HG02840 (cell line): Measurements from ENCODE around the gene MLIP.
"Not testable (repeated sequence)": the region's sequence is repeated elsewhere in the genome, so short reads cannot be mapped to it uniquely, and the experiment has no call there.

Experiments
- ATAC-seq: cut with Tn5 transposase; IDR thresholded peaks from one replicate; pipeline ENCODE4 v1.9.1; 2021; ENCODE audit warnings: mild to moderate bottlenecking, moderate library complexity, moderate number of reproducible peaks; ENCODE audit not compliant: unreplicated experiment, low FRiP score

MLIP gene

DNA sequence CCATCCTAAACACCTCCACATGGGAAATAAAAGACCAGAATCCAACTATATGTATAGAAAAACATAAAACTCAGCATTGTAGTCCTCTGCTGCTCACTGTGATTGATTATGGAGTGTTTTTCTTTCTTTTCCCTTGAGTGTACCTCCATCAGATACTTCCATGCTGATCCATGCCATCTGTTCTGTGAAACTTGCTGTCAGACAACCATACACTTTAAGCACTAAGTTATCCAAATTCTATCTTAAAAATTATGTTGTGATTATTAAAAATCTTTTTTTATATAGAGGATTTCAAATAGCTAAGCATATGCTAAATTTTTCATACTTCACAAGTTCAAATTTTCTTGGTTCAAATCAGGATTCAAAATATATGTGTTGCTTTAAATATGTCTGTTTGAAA, 105.1 kb downstream of the MLIP start:
- no peak for ATAC-seq

DNA sequence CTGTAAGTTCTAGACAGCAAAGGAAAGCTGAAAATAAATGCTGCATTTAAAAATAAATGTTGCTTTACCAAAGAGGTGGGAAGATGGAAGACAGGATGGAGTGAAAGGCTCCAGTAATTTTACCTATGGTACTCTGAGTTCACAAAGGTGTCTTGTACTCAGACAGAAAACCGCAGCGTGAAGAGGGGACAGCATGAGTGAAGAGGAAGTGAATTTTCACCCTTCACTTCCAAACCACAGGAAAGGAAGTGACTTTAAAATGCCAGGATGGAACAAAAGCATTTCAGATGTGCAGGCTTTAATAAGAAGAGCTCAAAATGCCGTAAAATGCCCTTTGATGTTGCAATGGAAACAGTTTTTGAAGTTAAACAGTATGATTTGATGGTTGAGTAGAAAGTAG, 105.8 kb downstream of the MLIP start:
- ATAC-seq, result no peak

DNA sequence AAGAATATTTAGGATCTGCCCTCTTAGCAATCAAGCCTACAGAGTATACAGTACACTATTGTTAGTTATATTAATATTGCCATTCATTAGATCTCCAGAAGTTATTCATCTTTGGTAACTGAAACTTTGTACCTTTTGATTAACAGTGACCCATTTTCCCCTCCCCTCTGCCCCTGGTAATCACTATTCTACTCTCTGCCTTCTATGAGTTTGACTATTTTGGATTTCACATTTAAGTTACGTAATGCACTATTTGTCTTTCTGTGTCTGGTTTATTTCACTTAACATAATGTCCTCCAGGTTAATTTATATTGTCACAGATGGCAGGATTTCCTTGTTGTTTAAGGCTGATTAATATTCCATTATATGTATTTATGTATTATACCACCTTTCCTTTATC, 111.0 kb downstream of the MLIP start:
- ATAC-seq, result no peak

DNA sequence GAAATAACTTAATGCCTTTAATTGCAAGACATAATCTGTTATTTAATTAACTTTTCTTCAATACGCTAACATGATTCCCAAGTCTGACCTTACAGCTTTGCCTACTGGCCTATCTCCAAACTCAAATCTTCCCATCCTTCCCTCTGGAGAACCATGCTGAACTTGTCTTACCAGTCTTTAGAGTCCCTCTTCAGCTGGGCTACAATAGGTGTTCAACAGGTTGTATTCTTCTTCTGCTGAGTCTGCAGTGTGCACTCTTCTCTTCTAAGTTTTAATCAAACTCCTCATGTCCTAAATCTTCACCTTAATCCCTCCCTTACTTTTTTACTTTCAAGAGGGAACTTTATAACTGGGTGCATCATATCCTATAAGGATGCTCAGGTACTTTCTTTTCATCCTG, 121.5 kb downstream of the MLIP start:
- no peak for ATAC-seq

DNA sequence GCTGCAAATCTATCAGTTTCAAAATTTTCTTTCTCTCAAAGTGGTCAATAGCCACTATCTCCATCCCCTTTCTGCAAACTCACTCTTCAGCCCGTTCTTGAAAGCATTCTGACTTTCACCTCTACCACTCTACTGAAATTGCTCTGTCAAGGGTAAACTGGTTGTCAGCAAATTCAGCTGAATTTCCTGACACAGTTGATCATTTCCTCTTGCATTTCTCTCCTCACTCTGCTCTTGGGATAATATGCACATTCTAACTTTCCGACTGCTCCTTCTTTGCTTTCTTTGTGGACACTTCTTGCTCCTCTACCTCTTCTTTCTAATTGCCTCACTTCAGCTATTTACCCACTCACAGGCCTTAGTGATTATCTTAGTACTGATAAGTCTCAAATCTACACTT, 123.3 kb downstream of the MLIP start:
- ATAC-seq, result no peak

DNA sequence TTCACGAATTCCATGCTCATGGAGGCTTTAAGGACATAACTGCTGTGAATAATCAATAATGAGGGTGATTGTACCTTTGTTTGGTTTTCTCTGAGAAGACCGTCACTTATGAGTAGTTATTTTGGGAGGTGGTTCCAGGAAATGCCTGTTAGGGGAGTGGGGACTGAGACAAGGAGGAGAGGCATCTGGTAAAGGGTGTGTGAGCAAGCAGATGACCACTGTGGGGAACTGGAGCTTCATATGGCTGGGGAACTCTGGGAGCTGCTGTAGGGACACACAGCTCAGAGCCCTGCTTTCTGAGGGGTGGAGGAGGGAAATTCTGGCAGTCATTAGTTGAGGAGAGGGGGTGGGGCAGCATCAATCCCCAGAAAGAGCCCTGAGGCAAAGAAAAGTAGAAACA, 125.7 kb downstream of the MLIP start:
- no peak for ATAC-seq

DNA sequence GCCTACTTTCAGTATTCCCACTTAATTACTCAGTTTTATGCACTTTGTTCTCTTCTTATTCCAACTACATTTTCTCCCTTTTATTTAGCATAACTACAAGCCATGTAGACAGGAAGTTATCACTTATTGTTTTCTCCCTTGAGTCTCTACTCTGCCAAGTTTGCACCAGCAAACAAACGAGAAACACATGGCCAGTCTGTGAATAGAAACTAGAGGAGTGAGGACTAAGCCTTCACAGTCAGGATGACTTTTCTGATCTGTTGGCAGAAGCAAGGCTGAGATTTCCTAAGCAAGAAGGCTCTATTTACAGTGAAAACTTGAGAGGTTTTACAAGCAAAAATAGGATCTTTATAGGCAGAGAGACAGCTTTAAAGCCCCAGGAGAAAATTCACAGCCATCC, 127.2 kb downstream of the MLIP start:
- no peak for ATAC-seq

DNA sequence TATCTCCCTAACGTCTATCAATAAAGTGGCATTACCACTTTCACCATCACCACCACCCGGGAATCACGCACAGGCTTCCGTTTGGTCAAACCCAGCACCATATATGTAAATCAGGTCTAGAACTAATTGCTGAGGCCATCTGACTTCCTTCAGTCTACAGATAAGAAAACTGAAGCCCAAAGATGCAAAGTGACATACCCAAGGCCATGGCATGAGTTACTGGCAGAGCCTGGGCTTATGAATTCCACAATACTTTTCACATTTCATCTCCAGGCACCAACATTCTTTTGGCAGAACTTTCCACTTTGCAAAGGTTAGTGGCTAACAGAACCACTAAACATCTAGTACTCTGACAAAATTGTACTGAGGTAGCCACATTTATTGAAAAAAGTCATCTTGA, 132.5 kb downstream of the MLIP start:
- no peak for ATAC-seq

DNA sequence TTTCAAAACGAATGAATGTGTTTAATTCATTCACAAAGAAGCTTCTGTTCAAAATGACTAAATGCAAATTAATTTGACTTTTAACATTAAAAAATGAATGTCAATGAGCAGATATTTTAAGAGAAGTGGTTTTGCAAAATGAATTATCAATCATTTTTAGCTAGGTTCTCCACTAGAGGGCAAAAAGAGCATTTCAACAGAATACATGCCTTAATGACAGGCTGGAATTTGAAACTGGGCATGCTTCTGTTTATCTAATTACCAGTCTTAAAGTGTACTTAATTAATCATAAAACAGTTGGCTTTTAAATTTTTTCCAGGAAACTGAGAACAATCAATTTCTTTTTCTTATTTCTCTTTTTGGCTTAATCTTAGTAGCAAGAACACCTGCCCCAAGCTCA, 133.2 kb downstream of the MLIP start:
- ATAC-seq, result no peak

DNA sequence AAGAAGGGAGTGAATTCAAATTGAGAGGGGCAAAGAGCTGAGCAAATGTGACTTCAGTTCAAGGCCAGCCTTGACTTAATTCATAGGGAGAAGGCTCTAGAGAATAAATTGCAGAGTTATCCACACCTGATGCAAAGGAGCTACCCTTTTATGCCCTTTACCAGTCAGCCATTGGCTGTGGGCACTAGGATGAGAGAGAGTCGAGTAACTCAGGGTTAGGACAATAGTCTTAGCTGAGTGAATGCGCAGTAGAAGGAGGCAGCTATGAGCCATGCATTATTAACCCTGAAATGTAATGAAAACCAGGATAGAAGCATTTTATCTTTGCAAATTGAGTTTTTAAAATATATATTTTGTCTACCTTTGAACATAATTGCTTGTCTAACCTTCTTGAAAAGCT, 134.0 kb downstream of the MLIP start:
- no peak for ATAC-seq

DNA sequence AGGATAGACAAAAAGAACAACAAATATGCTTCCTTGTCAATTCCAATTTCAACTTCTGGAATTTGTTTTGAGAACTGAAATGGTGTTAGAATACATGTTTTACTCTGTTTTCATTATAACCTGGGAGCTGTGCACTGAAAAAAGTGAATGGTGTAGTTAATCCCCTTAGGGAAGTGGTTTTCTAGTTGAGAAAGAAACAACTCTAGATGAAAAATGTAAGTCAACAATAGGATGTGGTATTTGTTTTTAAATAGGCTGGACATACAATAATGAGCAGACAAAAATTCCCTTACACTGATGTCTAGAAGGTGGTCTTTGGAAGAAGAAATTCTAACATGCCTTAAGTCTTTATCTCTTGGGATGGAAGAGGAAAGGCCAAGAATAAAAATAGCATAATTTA, 137.1 kb downstream of the MLIP start:
- ATAC-seq, result no peak

DNA sequence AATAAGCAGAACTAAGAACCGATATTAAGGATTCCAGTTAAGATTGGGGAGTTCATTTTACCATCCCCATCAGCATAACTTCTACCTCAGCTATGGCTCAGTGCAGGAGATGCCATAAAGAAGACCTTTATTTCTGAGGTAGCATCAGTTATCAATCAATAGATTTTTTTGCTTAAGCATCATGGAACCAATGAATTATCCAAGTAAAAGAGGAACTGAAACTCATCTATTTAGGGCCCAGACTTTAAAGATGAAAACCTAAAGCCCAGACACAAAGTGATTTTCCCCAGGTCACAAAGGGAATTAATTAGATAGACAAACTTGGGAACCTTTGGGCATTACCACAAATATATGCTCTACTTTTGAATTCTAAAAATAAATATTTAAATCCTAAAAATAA, 137.8 kb downstream of the MLIP start:
- ATAC-seq, result no peak

DNA sequence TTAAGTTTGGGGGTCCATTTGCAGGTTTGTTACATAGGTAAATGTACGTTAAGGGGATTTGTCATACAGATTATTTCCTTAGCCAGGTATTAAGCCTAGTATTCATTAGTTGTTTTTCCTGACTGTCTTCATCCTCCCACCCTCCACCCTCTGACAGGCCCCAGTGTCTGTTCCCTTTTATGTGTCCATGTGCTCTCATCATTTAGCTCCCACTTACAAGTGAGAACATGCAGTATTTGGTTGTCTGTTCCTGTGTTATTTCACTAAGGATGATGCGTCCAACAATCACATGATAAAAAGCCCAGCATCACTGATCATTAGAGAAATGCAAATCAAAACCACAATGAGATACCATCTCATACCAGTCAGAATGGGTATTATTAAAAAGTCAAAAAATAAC, 138.6 kb downstream of the MLIP start:
- not testable (repeated sequence) for ATAC-seq

DNA sequence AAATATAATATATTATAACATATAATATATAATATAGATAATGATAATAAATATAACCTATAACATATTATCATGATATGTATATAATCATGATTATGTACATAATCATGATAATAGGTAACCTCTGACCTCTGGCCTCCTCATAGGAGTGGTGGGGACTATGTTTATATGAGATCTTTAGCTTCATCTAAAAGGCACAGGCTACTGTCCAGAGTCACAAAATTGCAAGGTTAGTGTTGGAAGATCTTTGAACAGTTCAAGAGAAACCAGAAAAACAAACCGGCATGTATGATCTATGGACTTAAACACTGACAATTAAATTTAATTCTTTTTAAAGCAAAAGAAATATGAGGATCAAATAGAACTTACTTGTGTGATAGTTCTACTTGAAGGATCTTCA, 141.3 kb downstream of the MLIP start:
- no peak for ATAC-seq

DNA sequence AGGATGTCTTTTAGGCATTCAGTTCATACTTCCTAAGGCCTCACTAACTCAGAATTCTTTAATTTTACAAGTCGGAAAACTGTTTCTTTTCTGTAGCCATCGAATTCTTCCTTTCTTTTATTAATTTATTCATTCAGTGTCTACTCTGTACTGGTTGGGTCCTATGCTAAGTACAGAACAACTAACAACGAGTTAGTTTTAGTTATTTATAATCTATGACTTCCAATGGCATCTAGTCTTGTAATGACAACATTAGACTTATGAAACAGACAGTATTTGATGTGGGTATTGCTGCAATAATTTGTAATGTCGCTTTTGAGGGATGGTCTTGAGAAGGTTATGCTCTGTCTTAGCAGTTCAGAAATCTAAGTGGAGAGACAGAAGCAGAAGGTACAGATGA, 141.7 kb downstream of the MLIP start:
- no peak for ATAC-seq

DNA sequence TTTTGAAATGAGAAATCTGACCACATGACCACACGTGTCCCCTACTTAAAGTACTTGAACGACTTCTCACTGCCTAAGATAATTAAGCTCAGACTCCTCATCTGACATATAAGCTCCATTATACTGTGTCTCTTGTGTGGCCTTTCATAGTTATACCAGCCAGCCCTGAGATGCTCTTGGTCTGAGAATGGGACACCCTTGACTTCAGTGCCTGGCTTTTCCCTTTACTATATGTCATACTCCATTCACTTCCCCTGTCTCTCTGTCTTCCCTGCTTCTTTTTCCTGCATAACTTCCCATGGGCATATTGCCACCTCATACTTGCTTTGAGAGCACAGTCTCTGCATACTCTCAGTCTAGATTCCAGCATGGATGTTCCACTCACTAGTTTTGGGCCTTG, 143.6 kb downstream of the MLIP start:
- ATAC-seq, result no peak

DNA sequence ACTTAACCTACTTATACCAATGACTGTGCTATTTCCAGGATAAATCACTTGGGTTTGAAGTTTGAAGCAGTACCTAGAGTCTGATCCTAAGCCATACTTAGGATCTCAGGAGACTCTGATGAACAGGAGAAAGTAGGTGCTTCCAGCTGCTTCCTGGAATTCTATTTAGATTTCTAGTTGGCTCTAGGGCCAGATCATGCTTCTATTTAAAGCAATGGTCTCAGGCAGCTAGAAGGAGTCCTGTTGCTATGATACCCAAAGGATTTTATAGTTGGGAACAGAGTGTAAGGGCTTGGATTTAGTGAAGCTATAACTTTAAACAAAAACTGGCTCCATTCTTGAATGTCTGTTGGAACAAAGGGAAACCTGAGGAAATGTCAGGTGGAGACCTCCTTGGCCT, 144.6 kb downstream of the MLIP start:
- no peak for ATAC-seq

DNA sequence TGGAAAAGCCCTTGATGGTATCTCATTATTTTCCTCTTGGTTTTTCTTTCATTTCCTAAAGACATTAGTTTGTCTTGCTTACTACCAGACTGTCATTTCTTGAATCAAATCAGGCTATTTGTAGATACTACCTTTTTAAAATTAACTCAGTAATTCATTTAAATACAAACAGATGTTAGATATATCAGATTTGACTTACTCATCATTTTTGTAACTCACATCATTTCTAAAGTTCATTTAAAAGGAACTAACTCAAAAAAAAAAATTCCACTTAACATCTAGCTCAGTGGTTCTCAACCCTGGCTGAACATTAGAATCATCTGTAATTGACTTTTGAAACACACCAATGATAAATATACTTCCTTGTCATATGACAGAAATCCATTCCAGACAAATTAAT, 148.8 kb downstream of the MLIP start:
- no peak for ATAC-seq

DNA sequence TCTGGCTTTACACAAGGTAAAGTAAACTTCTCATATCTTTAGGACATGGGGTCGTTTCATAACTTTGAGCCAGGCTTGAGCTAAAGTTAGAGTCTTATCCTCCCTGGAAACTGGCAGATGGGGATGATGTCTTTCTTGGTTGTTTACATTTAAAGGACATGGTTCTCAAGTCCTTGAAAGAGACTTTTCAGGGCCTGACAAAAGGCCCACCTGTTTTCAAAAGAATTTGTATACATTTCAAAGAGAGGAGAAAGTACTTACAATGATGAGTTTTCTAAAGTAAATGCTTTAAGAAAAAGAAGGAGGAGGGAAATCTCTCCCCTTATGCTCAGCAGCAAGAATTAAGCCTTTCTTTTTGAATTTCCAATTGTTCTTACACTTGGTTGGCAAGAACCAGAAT, 151.3 kb downstream of the MLIP start:
- ATAC-seq, result no peak

DNA sequence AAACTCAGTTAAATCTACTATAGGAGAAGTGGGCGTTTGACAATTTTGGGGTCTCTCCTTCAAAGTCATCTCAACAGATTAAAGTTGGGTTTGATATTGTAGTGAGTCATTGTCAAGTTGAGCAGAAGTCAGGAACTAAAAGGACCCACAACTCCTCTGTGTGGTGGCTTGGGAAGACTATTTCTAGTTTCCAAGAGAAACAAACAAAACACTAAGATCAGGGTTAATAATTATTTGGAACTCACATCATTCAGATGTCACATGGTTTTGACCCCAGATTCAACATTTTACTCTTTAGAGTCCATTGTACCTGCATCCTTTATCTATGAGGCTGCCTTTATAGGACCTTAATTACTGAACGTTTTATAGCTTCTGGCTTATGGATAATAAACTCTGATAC, 151.7 kb downstream of the MLIP start:
- no peak for ATAC-seq

DNA sequence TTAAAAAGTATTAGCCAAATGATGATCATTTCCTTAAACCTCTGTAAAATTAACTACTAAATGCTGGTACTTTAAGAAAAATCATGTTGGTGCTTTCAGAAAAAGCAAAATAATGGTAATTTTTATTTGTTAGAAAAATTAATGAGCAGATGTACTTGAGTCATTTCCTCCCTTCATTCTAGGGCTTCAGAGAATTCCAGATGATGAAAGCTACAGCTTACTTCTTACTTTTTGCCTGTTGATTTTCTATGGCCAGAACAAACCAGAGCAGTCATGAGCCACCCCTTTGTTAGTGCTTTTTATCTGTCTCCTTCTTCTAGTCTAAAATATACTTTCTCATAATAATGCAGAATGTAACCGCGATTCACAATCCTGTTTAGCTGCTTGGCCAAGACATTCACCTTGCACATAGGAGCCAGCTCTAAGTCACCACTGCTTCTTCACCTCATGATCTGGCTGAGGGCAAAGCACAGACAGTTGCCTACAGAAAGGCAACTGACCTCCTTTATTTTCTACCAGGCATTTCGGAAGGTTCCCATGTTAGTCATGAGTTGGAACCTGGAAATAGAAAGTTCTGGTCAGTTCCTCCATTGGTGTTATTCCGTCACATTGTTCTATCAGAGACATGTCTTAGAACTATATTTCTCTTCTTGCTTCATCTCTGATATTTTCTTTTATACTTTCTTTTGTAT, 153.5 kb downstream of the MLIP start:
- no peak for ATAC-seq

DNA sequence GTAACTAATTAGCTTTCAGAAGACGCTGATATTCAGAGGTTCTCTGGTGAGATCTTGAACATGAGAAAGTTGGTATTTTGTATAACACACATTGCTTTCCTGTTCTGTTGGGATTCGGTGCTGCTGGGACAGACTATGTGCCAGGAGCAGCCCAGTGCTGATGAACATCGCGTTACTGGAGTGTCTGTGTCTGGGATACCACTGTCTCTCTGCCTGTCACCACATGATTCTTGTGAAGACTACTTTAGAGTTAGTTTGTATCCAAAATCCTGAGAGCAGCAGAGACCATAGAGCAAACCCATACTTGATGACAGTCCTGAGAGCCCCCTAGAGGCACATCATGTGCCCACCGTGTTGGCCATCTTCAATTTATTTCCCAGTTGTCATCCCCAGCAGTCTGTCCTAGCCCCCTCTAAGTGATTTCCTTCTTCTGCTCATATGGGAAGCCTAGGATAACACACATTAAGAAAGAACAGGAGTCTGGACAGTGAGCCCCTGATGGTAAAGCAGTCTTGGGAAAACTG, 155.2 kb downstream of the MLIP start:
- no peak for ATAC-seq

DNA sequence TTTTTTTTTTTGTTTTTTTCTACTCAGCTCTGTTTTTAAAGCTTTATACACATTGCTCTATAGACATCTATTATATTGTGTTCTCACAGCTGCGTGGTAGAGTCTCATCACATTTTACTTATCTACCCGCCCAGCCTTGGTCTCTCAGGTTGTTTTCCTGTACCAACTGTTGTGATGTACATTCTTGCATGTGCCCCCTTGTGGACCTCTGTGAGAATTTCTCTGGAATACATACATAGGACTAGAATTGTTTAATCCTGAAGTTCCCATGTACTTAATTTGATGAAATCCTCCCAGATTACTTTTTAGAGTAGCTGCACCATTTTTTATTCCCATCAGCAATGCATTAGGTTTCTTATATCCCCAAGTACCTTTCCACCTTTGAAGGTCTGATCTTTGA, 156.6 kb downstream of the MLIP start:
- ATAC-seq, result no peak
